DMS53 treated with DMSO at 0.1 percent for 48 hours (cell line): ENCODE results near the gene ZNF532.
"Not testable (repeated sequence)": the region's sequence is repeated elsewhere in the genome, so short reads cannot be mapped to it uniquely, and the experiment has no call there.

ENCODE experiments used
- DNase-seq: peaks from one replicate; lab custom pipeline; 2025; ENCODE audit not compliant: unreplicated experiment; lab: John Stamatoyannopoulos, UW

The ZNF532 gene

DNA sequence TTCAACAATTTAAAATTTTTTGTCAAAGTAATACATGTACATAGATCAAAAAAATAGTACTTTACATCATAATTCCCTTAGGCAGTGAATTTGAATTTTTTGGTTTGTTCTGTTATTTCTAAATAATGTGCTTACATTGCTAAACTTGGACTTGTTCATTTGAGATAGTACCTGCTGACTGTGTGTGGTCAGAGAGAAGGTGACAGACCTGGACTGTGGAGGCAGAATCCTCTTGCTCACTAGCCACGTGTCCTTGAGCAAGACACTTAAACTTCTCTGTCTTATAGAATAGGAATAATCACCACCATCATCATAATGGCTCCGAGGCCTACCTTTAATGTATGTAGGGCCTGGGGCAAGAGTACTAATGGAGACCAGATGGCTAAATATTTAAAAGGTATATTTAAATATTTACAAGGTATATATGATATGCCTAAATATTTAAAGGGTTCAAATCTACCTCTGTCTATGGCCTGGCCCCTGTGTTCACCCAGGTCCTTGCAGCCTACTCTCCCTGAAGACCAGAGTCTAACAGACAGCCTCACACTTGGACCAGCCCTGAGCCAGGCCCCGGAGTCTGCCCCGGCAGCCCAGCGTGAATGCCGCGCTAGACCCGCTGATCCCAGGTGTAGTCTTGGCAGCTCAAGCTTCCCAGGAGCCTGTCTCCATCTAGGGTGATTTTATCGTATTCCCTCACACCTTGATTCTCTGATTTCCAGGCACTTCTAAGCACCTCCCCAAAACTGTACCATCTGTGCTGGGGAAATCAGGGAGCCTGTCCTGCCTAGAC lies 33.5 kb downstream of the ZNF532 start:
- no peak for DNase-seq

DNA sequence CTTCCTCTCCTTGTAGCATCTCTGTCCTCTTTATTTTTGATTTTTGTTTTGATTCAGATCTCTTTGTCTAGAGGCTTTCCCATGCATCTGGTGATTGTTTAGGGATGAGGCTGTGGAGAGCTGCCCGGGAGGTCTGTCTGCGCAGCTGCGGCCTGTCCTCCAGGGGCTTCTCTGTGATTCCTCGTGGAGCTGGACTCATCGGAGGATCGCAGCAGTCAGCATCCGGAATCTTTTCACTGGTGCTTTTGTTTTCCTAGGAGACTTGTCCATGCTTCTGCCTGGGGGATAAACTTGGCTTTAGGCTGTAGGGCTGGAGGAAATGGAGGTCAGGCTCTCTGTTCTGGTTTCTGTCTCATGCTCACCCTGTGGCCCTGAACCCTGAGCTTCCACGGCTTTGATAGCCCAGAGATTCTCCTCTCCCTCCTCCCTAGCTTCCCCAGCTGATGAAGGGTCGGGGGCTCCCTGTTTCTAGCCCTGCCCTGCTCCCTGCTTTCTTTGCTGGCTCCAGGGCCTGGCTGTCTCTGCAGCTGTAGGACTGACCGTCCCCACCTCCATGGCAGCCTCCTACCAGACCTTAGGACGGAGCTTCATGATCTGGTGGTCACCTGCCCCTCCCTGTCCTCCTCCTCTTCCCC lies 35.5 kb downstream of the ZNF532 start:
- DNase-seq = no peak

DNA sequence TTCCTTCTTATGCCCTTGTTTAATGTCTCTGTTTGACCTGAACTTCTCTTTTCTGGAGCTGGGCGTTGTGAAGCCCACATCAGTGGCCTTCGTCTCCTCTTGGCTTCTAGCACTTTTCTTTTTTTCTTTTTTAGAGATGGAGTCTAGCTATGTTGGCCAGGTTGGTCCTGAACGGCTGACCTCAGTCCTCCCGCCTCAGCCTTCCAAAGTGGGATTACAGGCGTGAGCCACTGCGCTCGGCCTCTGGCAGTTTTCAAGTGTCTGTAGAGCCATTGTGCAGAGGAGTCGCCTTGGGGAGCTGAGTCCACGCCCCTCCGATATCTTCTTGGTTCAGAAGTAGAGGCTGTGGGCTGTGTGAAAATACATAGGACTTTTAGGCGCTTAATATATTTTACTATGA lies 36.5 kb downstream of the ZNF532 start:
- no peak for DNase-seq

DNA sequence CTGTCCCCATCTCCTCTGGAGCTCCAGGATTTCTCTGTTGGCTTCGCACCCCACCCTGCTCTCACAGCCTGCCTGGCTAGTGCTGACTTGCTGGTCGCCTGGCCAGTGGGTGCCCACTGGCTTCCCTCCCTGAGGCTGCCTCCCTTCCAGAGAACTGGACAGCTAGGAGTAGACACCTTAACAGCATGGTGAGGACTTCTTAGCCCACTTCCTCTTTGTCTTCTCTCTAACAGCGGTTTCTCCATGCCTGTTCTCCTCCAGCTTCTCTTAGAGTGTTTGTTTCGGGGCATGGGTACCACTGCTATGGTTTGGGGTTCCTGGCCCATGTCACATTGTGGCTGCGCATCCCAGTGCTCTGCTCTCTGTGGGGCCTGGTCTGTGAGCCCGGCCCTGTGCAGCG lies 37.1 kb downstream of the ZNF532 start:
- DNase-seq = no peak

DNA sequence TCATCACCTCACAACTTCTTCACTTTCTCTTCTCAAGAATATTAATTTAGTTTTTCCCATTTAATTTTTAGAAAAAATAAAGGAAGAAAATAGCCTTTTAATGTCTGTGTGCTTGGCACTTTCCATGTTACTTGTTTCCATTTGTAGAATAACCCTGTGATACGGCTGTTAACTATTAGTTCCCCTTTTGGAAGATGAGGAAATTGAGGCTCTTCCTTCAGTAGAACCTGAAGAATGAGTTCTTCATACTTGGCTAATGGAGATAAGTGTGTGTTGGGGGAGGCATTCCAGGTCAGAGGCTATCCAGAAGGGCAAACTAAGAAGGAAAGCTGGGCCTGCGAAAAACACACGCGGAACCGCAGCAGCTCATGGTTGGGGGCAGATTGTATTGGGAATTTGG lies 38.3 kb downstream of the ZNF532 start:
- no peak for DNase-seq

DNA sequence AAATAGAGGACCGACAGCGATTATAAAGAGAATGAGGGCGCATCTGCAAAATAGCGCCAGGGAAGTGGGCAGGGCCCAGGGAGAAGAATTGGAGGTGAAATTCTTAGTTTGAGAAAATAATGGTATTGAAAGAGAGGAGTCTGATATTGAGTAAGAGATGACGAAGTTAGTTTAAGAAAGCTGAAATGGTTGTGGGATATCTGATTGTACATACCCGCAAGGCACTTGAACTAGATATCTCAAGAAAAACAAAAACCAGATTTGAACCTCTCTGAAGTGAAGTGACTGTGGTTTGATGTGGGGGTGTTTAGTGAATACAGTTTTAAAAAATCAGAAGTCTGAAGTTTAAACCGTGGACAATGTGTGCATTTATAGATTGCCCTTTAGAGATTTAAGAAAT lies 38.9 kb downstream of the ZNF532 start:
- no peak for DNase-seq

DNA sequence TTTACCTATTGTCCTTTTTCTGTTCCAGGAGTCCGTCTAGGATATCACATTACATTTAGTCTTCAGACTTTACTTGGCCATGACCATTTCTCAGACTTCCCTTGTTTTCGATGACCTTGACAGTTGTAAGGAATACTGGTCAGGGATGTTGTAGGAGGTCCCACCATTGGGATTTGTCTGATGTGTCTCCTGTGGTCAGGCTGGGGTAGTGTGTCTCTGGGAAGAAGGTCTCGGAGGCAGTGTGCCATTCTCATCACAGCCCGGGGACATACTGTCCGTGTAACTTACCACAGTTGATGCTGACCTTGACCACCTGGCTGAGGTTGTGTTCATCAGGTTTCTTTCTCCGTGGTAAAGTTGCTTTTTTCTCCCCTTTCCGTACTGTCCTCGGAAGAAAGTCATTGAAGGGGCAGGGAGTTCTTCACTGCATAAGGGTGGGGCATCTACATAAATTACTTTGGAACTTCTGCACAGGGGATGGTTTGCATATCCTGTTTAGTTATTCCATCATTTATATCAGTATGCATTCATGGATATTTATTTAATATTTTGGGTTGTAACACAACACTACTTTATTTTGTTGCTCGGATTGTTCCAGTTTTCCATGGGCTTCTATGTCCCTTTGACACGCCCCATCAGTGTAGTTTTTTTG lies 41.2 kb downstream of the ZNF532 start:
- no peak for DNase-seq

DNA sequence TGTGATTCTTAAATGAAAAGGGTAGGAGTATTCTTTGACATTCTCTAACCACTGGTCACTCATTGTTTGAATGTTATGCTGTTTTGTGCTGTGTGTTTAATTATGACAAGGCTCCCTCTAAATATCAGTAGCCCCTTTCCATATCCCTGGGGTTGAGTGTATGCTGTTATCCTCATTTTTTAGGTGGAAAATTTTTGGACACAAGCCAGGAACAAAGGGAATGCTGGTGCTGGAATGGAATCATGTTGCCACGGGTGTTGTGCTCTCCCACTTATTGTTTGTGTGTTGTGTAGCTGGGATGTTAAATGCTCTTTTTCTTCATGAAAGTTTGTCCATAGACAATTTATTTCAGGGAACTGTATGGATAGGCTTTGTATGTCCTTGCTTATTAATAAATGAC lies 43.3 kb downstream of the ZNF532 start:
- no peak for DNase-seq

DNA sequence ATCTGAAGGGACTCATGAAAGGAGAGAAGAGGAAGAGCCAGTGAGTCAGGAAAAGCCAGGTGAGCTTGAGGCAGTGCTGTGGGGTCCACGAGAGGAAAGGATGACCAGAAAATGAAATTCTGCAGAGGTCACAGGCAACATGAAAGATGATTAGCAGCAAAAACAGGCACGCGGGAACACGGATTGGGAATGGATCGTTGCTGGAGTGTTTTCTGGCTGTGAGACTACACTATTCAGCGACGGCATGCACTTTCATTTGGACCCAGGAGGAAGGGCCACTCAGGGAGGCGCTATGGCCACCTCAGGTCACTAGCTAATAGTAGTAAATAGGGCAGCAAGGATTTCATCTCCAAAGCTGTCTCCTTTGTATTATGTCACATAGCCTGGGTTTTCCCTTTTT lies 44.8 kb downstream of the ZNF532 start:
- DNase-seq = no peak

DNA sequence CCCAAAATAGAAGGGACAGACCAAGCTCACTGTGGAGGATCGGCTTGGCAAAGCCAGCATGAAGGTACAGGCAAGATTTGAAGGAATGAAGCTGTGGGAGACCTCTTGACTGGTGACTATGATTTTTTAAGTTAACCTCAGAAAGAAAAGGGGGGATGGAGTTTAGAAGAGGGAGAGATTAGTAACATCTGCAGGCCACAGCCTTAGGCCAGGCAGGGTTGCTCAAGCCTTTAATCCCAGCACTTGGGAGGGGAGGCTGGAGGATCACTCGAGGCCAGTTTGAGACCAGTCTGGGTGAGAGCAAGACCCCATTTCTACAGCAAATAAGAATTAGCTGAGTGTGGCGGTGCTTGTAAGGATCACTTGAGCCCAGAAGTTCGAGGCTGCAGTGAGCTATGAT lies 46.6 kb downstream of the ZNF532 start:
- DNase-seq = no peak

DNA sequence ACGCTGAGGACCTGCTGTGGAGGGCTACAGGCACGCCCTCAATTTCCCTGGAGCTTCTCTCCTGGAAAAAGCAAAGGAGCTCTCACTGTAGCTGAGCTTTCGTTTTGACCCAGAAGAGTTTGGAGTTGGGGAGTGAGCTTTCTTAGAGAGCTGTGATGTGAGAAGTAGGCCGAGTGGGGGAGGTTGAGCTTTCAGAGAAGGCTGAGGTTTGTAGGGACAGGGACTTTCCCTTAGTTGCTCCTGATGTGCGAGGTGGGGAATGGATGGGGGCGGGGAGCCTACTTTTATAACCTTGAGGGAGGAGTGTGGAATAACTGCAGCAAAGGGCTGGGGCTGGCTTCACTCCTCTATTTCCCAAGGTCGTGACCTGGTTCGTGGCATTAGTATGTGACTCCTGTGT lies 47.1 kb downstream of the ZNF532 start:
- DNase-seq = no peak

DNA sequence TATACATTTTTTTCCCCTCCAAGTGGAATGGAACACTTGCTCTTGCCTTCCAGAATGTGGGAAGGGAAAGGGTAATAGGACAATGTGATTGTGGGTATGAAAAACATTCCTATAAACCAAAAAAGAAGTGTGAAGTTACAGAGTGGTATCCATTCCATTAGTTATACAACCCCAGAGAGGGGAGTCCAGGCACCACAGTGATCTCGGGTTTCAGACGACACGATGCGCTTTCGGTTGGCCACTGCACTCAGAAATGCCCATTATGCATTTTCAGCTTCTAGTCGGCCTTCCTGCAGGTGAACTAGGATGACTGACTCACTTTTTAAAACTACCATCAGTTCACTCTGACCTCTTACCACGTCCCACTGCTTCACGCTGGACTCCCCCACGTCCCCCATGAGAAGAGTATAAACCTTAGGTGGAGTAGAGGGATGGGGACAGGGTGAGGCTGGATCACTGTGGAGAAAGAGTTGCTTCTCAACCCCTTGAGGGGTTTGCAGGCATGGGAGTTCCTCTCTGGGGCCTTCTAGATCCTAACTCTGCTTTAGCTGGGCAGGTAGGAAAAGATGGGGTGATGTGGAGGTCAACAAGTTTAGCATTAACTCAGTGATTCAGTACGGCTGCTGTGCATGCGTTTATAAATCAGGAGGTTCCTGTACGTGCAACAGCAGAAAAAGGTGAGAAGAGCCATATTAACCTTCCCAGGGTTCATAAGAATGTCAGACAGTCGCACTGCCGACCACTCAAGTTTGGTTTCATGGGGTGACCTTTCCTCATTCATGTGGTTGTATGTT lies 50.5 kb downstream of the ZNF532 start:
- no peak for DNase-seq

DNA sequence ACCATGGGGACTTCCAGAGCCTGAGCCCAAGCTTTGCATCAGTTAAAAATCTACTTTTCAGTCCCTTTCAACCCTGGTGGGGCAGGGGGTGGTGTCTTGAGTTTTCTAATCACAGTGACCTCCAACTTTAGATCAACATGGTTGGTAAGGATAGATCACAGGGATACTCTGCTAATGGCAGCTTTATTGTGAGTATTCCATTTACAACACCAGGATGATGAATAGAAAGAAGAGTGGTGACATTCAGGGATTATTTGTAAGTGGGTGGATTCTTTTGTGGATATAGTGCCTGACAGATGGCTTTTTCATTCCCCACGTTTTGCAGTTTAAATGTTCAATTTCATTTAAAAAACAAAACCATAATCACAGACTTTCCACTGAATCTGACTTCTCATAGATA lies 51.3 kb downstream of the ZNF532 start:
- DNase-seq = no peak

DNA sequence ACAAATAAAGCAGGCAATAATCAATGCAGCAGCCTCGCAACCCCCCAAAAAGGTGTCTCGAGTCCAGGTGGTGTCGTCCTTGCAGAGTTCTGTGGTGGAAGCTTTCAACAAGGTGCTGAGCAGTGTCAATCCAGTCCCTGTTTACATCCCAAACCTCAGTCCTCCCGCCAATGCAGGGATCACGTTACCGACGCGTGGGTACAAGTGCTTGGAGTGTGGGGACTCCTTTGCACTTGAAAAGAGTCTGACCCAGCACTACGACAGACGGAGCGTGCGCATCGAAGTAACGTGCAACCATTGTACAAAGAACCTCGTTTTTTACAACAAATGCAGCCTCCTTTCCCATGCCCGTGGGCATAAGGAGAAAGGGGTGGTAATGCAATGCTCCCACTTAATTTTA lies 55.3 kb downstream of the ZNF532 start:
- DNase-seq = not testable (repeated sequence)

DNA sequence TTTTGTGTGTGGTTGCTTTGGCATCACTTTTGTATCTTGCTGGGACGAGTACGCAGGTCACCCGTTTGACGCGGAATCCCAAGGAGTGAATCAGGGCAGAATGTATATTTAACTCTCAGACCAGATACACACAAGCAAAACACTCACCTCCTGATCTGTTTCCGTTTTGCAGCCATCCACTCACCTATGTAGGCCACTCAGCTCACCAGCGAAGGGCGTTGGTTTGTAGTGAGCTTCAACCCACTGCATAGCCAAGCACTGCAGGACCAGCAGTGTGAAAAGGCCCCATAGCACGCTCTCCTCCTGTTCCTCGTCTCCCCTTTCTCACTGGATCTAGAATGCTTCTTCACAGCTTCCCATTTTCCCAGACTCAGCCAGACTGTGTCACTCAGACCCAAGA lies 58.3 kb downstream of the ZNF532 start:
- DNase-seq = no peak

DNA sequence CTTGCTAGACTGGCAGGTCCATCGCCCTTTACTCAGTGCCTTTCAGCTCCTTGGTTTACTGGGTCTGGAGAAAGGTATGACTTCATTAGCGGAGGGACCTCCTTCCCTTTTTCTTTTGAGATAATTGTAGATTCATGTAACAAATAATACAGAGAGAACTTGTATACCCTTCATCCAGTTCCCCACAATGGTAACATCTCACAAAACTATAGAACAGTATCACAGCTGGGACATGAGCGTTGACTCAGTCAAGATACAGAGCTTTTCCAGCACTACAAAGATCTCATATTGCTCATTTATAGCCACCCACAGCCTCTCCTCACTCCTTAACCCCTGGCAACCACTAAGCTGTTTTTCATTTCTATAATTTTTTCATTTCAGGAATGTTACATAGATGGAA lies 59.8 kb downstream of the ZNF532 start:
- no peak for DNase-seq

DNA sequence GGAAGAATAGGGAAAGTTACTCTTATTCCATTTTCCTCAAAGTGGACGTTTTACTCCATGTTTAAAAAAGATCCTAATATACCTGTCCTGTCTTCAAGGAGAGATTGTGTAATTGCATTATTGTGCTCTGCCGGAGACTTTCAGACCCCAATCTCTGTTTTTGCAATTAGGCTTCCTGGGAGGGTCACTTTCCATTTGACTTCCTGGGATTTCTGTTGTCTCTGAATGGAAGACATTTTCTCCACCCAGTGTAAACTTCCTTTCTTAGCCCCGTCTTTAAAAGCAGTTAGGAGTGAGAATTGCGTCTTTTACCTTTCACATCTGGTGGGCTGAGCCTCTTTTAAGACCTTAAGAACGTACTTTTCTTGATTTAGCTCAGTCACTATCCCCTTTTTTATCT lies 63.0 kb downstream of the ZNF532 start:
- no peak for DNase-seq

DNA sequence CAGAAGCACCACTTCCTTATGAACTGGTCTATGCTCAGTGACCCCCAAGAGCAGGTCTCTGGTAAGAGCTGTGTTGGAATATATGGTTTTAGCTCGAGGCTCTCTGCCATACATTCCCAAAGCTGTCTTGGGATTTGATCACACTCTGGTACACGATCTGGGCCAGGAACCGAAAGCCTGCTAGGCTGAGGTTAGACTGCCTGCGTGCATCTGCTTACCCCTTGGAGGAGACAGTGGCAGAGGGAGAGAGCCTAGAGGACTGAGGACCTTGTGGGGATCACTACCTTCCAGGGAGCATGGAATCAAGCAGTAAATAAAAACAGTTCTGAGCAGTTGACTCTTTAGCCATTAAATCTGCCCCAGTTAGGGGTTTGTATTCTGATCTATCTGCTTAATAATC lies 63.7 kb downstream of the ZNF532 start:
- no peak for DNase-seq

DNA sequence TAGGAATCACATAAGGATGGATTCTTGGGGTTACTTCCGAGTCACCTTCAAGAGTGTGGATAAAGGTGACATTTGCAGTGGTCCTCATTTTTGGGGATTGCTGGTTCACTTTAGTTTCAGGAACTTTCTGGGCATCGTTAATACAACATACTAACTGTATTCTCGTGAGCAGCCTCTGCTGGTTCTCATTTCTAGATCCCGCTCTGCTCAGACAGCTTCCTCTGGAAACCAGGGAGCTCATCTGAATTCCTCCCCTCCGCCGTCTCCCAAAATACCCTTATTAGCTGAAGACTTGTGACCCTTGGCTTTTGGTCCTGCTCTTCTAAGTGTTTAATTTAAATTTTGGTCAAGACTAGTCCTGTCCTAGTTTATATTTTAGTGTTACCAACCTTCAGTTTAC lies 64.5 kb downstream of the ZNF532 start:
- no peak for DNase-seq

DNA sequence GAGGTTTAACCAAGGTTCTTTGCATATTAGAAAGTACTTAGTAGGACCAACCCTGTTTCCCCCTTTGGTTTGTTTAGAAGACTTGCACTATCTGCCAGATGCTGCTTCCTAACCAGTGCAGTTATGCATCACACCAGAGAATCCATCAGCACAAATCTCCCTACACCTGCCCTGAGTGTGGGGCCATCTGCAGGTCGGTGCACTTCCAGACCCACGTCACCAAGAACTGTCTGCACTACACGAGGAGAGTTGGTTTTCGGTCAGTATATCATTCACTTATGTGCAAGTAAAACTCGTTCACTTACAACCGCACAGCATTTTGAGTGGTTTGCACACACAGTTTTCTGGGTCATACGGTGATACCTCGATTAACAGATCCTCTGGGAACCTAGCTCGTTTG lies 69.7 kb downstream of the ZNF532 start:
- DNase-seq = no peak

DNA sequence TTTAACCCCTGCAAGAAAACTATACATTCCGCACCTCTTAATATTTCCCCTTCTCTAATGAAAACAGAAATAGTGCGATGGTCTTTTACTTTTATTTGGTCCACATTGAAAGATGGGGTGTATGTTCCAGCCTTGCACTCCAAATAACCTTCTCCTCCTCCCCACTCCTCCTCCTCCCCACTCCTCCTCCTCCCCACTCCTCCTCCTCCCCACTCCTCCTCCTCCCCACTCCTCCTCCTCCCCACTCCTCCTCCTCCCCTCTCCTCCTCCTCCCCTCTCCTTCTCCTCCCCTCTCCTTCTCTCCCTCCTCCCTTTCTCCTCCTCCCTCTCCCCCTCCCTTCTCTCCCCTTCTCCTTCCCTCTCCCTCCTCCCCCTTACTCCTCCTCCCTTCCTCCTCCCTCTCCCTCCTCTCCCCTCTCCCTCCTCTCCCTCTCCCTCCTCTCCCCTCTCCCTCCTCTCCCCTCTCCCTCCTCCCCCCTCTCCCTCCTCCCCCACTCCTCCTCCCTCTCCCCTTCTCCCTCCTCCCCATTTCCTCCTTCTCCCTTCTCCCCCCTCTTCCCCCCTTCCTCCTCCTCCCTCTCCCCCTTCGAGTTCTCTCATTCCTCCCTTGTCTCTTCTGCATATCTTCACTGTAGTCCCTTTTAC lies 70.4 kb downstream of the ZNF532 start:
- no peak for DNase-seq
